Mesendoderm (in vitro differentiated cells): ENCODE data around the gene ST7L.

Experiments
- DNase-seq: peaks from one replicate; pipeline ENCODE4 v3.0.0; 2013
- H2AK5ac ChIP-seq: 2 replicates; pipeline ENCODE4 v1.6.1; 2013; ENCODE audit warnings: low read length, inconsistent platforms
- H2BK120ac ChIP-seq: 2 replicates; pipeline ENCODE4 v1.6.1; 2013; ENCODE audit warnings: low read depth, mild to moderate bottlenecking, low read length, moderate library complexity, mixed read lengths
- H2BK15ac ChIP-seq: replicated peaks from 2 replicates; pipeline ENCODE4 v1.6.1; 2013; ENCODE audit warnings: low read depth, mild to moderate bottlenecking, moderate library complexity
- H2BK5ac ChIP-seq: 2 replicates; pipeline ENCODE4 v1.6.1; 2013; ENCODE audit warnings: low read length, inconsistent platforms
- H3K18ac ChIP-seq: 2 replicates; pipeline ENCODE4 v1.6.1; 2013; ENCODE audit warnings: mild to moderate bottlenecking, low read length, mixed read lengths
- H3K23ac ChIP-seq: one replicate; pipeline ENCODE4 v1.6.1; 2013; ENCODE audit warnings: low read length
- H3K27ac ChIP-seq: 2 replicates; pipeline ENCODE4 v1.5.1; 2013; ENCODE audit warnings: low read depth, mild to moderate bottlenecking, inconsistent platforms, low read length, moderate library complexity
- H3K27me3 ChIP-seq: 2 replicates; pipeline ENCODE4 v1.6.1; 2013; ENCODE audit warnings: low read length, control low read depth, mild to moderate bottlenecking, inconsistent platforms; ENCODE audit not compliant: insufficient read depth, poor library complexity
- H3K36me3 ChIP-seq: 2 replicates; pipeline ENCODE4 v1.6.1; 2013; ENCODE audit warnings: low read length, inconsistent platforms; ENCODE audit not compliant: control insufficient read depth, insufficient read depth
- H3K4ac ChIP-seq: one replicate; pipeline ENCODE4 v1.6.1; 2013; ENCODE audit warnings: low read depth, mild to moderate bottlenecking, low read length, moderate library complexity
- H3K4me1 ChIP-seq: 2 replicates; pipeline ENCODE4 v1.6.1; 2013; ENCODE audit warnings: low read depth, low read length, inconsistent platforms; ENCODE audit not compliant: control insufficient read depth
- H3K4me2 ChIP-seq: 2 replicates; pipeline ENCODE4 v1.6.1; 2013; ENCODE audit warnings: low read length
- H3K4me3 ChIP-seq: 2 replicates; pipeline ENCODE4 v1.5.1; 2013; ENCODE audit warnings: mild to moderate bottlenecking, low read length
- H3K56ac ChIP-seq: one replicate; pipeline ENCODE4 v1.6.1; 2013; ENCODE audit warnings: low read length
- H3K79me1 ChIP-seq: 2 replicates; pipeline ENCODE4 v1.6.1; 2013; ENCODE audit warnings: low read length, inconsistent platforms
- H3K79me2 ChIP-seq: 2 replicates; pipeline ENCODE4 v1.6.1; 2013; ENCODE audit warnings: mild to moderate bottlenecking, low read length; ENCODE audit not compliant: control insufficient read depth, insufficient read depth
- H3K9ac ChIP-seq: 2 replicates; pipeline ENCODE4 v1.6.1; 2013; ENCODE audit warnings: low read length, inconsistent platforms
- H4K5ac ChIP-seq: one replicate; pipeline ENCODE4 v1.6.1; 2013; ENCODE audit warnings: low read length
- H4K8ac ChIP-seq: one replicate; pipeline ENCODE4 v1.6.1; 2013; ENCODE audit warnings: low read depth, mild to moderate bottlenecking, control low read depth, low read length, moderate library complexity
- WGBS: extraction: QIAGEN DNeasy Blood & Tissue Kit; methylation state at CpG from one replicate; pipeline ENCODE4 v1.1.7; 2013; ENCODE audit warnings: low lambda C conversion rate, missing lambda C conversion rate; ENCODE audit not compliant: insufficient coverage; ENCODE audit errors: extremely low coverage; 5-methylcytosine and 5-hydroxymethylcytosine counted together

The ST7L gene

DNA sequence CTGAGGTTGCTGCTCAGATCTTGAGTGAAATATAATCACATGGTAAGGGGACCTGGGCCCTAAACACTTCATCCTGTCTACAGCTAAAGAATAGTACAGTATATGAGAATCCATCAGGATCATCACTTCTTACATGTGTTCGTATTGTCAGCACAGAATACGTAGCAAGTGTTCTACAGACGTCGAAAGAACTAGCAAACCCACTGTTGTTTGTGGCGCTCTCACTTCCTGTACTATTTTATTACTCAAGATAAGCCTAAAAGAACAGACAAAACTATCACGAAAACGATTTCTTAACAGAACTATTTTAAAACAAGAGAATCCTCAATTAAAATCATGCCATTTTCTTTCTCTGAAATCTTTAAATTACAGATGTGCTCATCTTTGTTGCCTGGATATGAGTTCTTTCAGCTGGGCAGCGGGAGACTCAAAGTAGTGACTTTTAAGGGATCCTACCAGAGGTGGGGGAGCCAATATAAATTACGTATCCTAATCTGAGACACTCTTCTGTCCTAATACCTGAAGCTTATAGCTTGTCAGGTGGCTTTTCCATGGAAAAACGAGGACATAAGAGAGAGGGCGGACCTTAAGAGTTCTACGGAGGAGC is 724 bp downstream of the ST7L start:
- DNase-seq = peak; percentile 17
- Histone ChIP-seq H3K27ac (no peak overlapping the region), H3K36me3 (no peaks in the 10 kb centered on the region), H3K79me1 (peaks cover 2% of the 10 kb centered on the region), H3K4me2 (peak overlapping the region; percentile 36), H3K4ac (peak overlapping the region; percentile 76), H2AK5ac (no peak overlapping the region), H4K8ac (no peak overlapping the region), H2BK15ac (no peak overlapping the region), H3K4me3 (peak overlapping the region; percentile 81), H3K56ac (peak overlapping the region; percentile 98), H2BK5ac (no peak overlapping the region), H3K4me1 (peaks cover 1% of the 10 kb centered on the region), H4K5ac (no peak overlapping the region), H3K23ac (no peak overlapping the region), H3K9ac (peak overlapping the region; percentile 99), H3K79me2 (peaks cover 32% of the 10 kb centered on the region), H2BK120ac (no peak overlapping the region), H3K18ac (no peak overlapping the region), H3K27me3 (no peaks in the 10 kb centered on the region)
- no CpG with 5 or more reads among the region's 12 CpGs for WGBS

DNA sequence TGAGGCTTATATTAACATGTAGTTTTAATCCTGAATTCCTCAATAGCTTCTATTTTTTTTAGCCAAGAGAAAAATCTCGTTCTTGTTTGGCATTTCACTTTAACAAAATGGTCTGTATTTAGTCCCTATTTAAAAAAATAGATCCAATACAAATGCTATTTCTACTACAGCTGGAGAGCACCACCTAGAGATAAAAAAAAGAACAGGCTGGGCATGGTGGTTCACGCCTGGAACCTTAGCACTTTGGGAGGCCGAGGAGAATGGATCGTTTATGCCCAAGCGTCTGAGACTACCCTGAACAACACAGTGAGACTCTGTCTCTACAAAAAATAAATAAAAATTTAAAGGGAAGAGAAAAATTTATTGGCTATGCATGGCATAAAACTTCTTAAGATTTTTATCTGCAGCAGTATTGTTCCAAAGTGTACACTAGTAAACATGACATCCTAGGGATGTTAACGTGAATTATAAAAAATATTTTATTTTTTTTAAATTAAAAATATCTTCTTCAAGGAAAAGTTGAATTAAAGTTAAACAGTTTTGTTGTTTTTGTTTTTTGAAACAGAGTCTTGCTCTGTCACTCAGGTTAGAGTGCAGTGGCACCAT is 4.4 kb downstream of the ST7L start:
- H3K36me3 ChIP-seq = no peaks in the 10 kb centered on the region
- 100% methylated on average over 1 of the region's 6 CpGs for WGBS
- H2AK5ac ChIP-seq = no peak overlapping the region
- no peaks in the 10 kb centered on the region for H3K4me1 ChIP-seq
- no peak overlapping the region for H3K18ac ChIP-seq
- H3K27me3 ChIP-seq = no peaks in the 10 kb centered on the region
- DNase-seq = peak; percentile 59
- no peak overlapping the region for H3K4me3 ChIP-seq
- peaks cover 9% of the 10 kb centered on the region for H3K79me2 ChIP-seq
- no peak overlapping the region for H3K56ac ChIP-seq
- H3K27ac ChIP-seq = no peak overlapping the region
- H2BK5ac ChIP-seq = no peak overlapping the region
- H3K79me1 ChIP-seq = no peaks in the 10 kb centered on the region
- H3K4ac ChIP-seq = no peak overlapping the region
- no peak overlapping the region for H2BK120ac ChIP-seq
- no peak overlapping the region for H2BK15ac ChIP-seq
- H3K4me2 ChIP-seq = no peak overlapping the region
- no peak overlapping the region for H3K9ac ChIP-seq
- H4K8ac ChIP-seq = no peak overlapping the region
- H4K5ac ChIP-seq = no peak overlapping the region
- no peak overlapping the region for H3K23ac ChIP-seq

DNA sequence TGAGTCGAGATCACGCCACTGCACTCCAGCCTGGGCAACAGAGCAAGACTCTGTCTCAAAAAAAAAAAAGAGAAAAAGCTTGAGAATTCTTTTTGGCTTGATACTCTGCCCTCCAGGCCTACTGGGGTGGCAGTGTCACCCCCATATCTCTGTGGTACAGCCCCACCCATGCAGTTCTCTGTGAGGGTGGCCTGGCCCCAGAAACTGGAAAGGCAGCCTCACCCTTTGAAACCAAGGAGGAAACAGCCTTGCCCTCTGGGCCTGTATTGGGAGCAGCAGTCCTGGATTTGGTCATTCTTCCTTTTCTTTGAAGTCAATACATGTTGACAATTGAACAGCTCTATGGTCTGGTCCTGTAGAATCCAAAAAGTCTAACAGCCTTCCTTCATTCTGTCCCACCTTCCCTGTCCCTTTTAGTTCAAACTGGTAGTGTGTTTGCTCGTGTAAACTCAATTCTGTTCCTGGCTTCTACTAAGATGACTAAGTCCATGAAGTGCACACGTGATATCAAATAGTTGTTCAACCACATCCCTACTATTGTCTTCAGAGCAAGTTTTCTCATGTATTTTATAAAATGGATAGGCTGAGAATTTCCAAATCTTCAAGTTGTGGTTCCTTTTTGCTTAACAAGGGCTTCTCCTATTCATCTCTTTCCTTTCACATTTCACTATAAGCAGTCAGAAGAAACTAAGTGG is 13.2 kb downstream of the ST7L start:
- Histone ChIP-seq H3K4me2 (no peak overlapping the region), H4K8ac (no peak overlapping the region), H3K56ac (no peak overlapping the region), H2BK120ac (no peak overlapping the region), H3K79me1 (no peaks in the 10 kb centered on the region), H3K79me2 (no peaks in the 10 kb centered on the region), H3K36me3 (peaks cover 2% of the 10 kb centered on the region), H4K5ac (no peak overlapping the region), H3K23ac (no peak overlapping the region), H3K4me3 (no peak overlapping the region), H2AK5ac (no peak overlapping the region), H3K18ac (no peak overlapping the region), H3K4me1 (no peaks in the 10 kb centered on the region), H3K4ac (no peak overlapping the region), H2BK5ac (no peak overlapping the region), H2BK15ac (no peak overlapping the region), H3K27ac (no peak overlapping the region), H3K27me3 (no peaks in the 10 kb centered on the region), H3K9ac (no peak overlapping the region)
- DNase-seq = no peak
- whole genome bisulfite sequencing = no CpG with 5 or more reads among the region's 4 CpGs

DNA sequence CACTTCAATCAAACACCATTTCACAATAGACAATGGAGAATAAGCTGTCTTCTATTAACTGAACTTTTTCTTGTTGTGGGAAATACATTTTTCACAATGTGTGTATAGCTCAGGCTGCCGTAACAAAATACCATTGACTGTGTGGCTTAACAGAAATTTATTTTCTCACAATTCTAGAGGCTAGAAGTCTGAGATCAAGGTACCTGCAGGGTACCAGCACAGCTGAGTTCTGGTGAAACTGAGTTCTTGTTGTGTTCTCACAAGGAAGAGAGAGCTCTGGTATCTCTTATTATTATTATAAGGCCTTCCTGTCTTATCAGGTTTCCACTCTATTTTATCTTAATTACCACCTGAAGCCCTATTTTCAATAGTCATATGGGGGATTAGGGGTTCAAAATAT is 15.4 kb downstream of the ST7L start:
- no peaks in the 10 kb centered on the region for H3K79me1 ChIP-seq
- H3K4ac ChIP-seq = no peak overlapping the region
- H3K56ac ChIP-seq = no peak overlapping the region
- no peak overlapping the region for H3K4me2 ChIP-seq
- no peak overlapping the region for H2AK5ac ChIP-seq
- no peak overlapping the region for H2BK120ac ChIP-seq
- no peaks in the 10 kb centered on the region for H3K27me3 ChIP-seq
- H3K18ac ChIP-seq = no peak overlapping the region
- no peak for DNase-seq
- no CpG with 5 or more reads among the region's 1 CpG for WGBS
- H3K27ac ChIP-seq = no peak overlapping the region
- no peaks in the 10 kb centered on the region for H3K4me1 ChIP-seq
- H3K9ac ChIP-seq = no peak overlapping the region
- no peak overlapping the region for H3K4me3 ChIP-seq
- no peak overlapping the region for H3K23ac ChIP-seq
- H3K79me2 ChIP-seq = no peaks in the 10 kb centered on the region
- no peak overlapping the region for H2BK5ac ChIP-seq
- H3K36me3 ChIP-seq = peaks cover 2% of the 10 kb centered on the region
- no peak overlapping the region for H4K5ac ChIP-seq
- no peak overlapping the region for H2BK15ac ChIP-seq
- no peak overlapping the region for H4K8ac ChIP-seq

DNA sequence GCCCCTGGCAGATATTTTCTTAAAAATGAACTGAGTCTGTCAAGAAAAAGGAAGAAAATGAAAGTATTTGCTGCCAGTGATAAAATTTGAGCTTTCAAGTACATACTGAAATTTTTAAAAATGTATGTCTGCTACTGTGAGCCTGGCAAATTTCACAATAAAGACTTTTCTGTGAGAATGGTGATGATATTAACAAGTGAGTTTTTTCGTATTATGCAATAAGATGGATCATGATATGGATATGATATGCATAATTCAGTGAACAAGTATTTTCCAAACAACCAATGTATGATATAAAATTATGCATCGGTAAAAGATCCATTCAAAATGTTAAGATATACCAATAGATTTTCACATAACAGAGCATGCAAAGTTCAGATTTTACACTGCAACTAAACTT is 15.9 kb downstream of the ST7L start:
- Histone ChIP-seq H3K9ac (no peak overlapping the region), H3K36me3 (peaks cover 2% of the 10 kb centered on the region), H3K4me2 (no peak overlapping the region), H3K4ac (no peak overlapping the region), H3K4me1 (no peaks in the 10 kb centered on the region), H2BK5ac (no peak overlapping the region), H2BK15ac (no peak overlapping the region), H3K18ac (no peak overlapping the region), H4K5ac (no peak overlapping the region), H3K79me2 (no peaks in the 10 kb centered on the region), H2AK5ac (no peak overlapping the region), H3K23ac (no peak overlapping the region), H2BK120ac (no peak overlapping the region), H3K56ac (no peak overlapping the region), H3K4me3 (no peak overlapping the region), H3K27me3 (no peaks in the 10 kb centered on the region), H3K79me1 (no peaks in the 10 kb centered on the region), H3K27ac (no peak overlapping the region), H4K8ac (no peak overlapping the region)
- WGBS = no CpG with 5 or more reads among the region's 2 CpGs
- no peak for DNase-seq
